ENCODE data around the gene ANK2. TPM values are rescaled to one million over a fixed set of nuclear protein-coding genes. Genes with fewer than 3 reads are reported as not detected.

The ANK2 gene
- total RNA-seq, 1 experiment from 2014 or later = 5.6 TPM

DNA sequence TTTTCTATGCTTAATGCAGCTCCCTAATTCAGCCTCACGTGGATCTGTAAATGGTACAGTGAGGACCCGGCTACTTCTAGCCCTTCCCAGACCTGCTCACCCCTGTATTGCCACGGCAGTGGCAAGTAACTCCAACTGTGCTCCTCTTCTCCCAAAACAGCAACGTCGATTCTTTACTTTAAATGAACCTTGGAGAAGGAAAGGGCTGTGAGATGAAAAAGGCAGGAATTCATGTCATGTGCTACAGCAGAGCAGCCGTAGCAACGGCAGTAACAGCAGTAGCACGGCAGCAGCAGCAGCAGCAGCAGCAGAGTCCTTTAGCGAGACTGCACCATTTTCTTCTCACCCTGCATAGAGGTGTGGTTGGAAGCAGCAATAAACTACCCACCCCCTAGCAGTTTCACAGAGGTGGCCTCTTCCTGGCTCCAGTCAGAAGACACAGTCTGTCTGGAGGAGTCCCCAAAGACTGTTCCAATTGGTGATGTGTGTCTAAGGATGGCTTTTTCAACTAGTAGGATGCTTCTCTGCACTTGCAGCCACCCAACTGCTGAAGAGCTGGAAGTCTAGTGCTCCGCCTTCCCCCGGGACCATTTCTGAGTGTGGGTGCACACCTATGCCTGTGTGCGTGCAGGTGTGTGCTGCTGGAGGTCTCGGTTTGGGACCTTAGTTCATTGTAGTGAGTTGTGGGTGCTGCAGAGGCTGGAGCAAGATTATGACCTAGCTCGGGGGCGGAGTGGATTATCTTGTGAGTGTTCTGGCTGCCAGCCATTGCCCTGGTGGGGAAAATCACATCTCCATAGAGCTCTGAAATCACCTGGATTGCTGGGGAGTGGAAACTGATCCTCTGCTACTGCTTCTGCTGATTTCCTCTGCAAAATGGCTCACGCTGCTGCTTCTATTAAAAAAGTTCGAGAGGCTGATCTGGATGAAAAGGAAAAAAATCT, 67.2 kb downstream of the ANK2 start (continued):
- TF ChIP-seq ATF3 (IDR thresholded peaks at IDR 0.05) (no peak), SIN3A (IDR thresholded peaks at IDR 0.05; ENCODE audit: low read depth) (no peak), REST (IDR thresholded peaks at IDR 0.05; ENCODE audit: low read depth) (no peak), EZH2 (IDR thresholded peaks at IDR 0.05) (no peak), CBX3 (IDR thresholded peaks at IDR 0.05; ENCODE audit: low read depth) (no peak), POLR2AphosphoS5 (IDR thresholded peaks at IDR 0.05; ENCODE audit: low read depth, low read length) (no peak), ZFX (IDR thresholded peaks at IDR 0.05) (no peak)

DNA sequence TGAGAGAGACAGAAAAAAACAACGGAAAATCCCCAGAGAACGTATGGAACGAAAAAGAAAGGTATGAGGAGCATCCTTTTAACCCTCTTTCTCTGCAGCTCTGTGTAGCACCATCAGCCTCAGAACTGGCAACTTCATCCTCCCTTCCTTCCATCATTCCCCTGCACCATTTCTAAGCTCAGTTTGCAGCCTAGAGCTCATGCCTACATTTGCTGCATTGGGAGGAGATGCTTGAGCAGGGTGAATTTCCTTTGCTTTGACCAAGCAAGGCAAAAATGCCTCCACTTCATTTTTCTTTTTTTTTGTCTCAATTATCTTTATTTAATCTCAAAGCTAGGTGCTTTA, 67.9 kb downstream of the ANK2 start:
- CTCF ChIA-PET = no interaction called here
- Histone ChIP-seq H3K27ac (ENCODE audit: low read depth, low read length) (no peak overlapping the region), H3K9ac (ENCODE audit: low read length) (no peak overlapping the region), H3K4me3 (replicated peaks in 1 of 2; ENCODE audit: low read depth in 1 of 2, low read length in 2 of 2) (no peak overlapping the region), H4K20me1 (ENCODE audit: insufficient read depth) (no peaks in the 10 kb centered on the region), H3K27me3 (ENCODE audit: insufficient read depth, low read length) (no peaks in the 10 kb centered on the region), H3K9me2 (ENCODE audit: insufficient read depth) (no peaks in the 10 kb centered on the region), H3K4me2 (ENCODE audit: low read length) (no peak overlapping the region), H3K79me2 (ENCODE audit: insufficient read depth, low read length) (no peaks in the 10 kb centered on the region), H3K36me3 (ENCODE audit: control insufficient read depth in 1 of 2, insufficient read depth in 2 of 2, low read length in 2 of 2) (no peaks in the 10 kb centered on the region), H2AFZ (ENCODE audit: low read depth, low read length, poor library complexity, severe bottlenecking) (no peak overlapping the region), H3K9me3 (ENCODE audit: control insufficient read depth in 1 of 2, insufficient read depth in 1 of 2, low read depth in 1 of 2, low read length in 2 of 2) (no peaks in the 10 kb centered on the region), H3K4me1 (ENCODE audit: control insufficient read depth in 1 of 2, insufficient read depth in 2 of 2, low read length in 2 of 2) (no peaks in the 10 kb centered on the region)
- TF ChIP-seq EZH2phosphoT487 (IDR thresholded peaks at IDR 0.05; ENCODE audit: borderline replicate concordance) (no peak), RAD21 (IDR thresholded peaks at IDR 0.05; ENCODE audit: low read depth) (no peak), ATF3 (IDR thresholded peaks at IDR 0.05) (no peak), EGR1 (IDR thresholded peaks at IDR 0.05; ENCODE audit: low read depth) (no peak)
- RAD21 ChIA-PET (ENCODE audit: low non-redundant PET in 1 of 2, low total read pairs in 2 of 2, uncharacterized antibody in 2 of 2, unreplicated experiment in 2 of 2) = no interaction called here
- POLR2A ChIA-PET = no interaction called here
- ATAC-seq (no peak), DNase-seq (ENCODE audit: low read depth, low spot score) (no peak)
- intact Hi-C loops (cut with micrococcal nuclease) = no loop called here
- BruUV-seq (replicated peaks) = no TSS peak
